ENCODE measurements around the gene SCYGR2. TPM values are rescaled to one million over a fixed set of nuclear protein-coding genes. Genes with fewer than 3 reads are reported as not detected.

Gene SCYGR2
- total RNA-seq, 1 donor from 2014 or later: not detected

GRCh38 chr2:227623226-227623625 lies 24.5 kb downstream of the SCYGR2 start:
- TF ChIP-seq CTCF (IDR thresholded peaks at IDR 0.05) (no peak), POLR2A (IDR thresholded peaks at IDR 0.05) (no peak), POLR2AphosphoS5 (IDR thresholded peaks at IDR 0.05; ENCODE audit: insufficient read depth in 1 of 2, low read depth in 1 of 2) (no peak)
- H3K27ac ChIP-seq: no peak overlapping the region
- H3K27me3 ChIP-seq: no peaks in the 10 kb centered on the region
- no peak for DNase-seq (ENCODE audit: extremely low spot score in 2 of 2)
- H3K4me1 ChIP-seq: no peaks in the 10 kb centered on the region
- no peaks in the 10 kb centered on the region for H3K36me3 ChIP-seq
- no peaks in the 10 kb centered on the region for H3K9me3 ChIP-seq
- H3K4me3 ChIP-seq: no peak overlapping the region
- intact Hi-C loops (cut with DNase I): no loop called here

GRCh38 chr2:227625420-227625819 lies 26.7 kb downstream of the SCYGR2 start:
- no peaks in the 10 kb centered on the region for H3K9me3 ChIP-seq
- no peak for DNase-seq (ENCODE audit: extremely low spot score in 2 of 2)
- H3K4me3 ChIP-seq: no peak overlapping the region
- no peak overlapping the region for H3K27ac ChIP-seq
- no peak for TF ChIP-seq POLR2A (IDR thresholded peaks at IDR 0.05)
- no peak for TF ChIP-seq POLR2AphosphoS5 (IDR thresholded peaks at IDR 0.05; ENCODE audit: insufficient read depth in 1 of 2, low read depth in 1 of 2)
- no peak for TF ChIP-seq CTCF (IDR thresholded peaks at IDR 0.05)
- H3K4me1 ChIP-seq: no peaks in the 10 kb centered on the region
- intact Hi-C loops (cut with DNase I): no loop called here
- H3K36me3 ChIP-seq: no peaks in the 10 kb centered on the region
- no peaks in the 10 kb centered on the region for H3K27me3 ChIP-seq

- Histone ChIP-seq H3K27ac (no peak overlapping the region), H3K9me3 (no peaks in the 10 kb centered on the region), H3K27me3 (no peaks in the 10 kb centered on the region), H3K4me1 (no peaks in the 10 kb centered on the region), H3K36me3 (no peaks in the 10 kb centered on the region), H3K4me3 (no peak overlapping the region)
- DNase-seq (ENCODE audit: extremely low spot score in 2 of 2): no peak
- intact Hi-C loops (cut with DNase I): no loop called here
- no peak for TF ChIP-seq POLR2A (IDR thresholded peaks at IDR 0.05)
- no peak for TF ChIP-seq POLR2AphosphoS5 (IDR thresholded peaks at IDR 0.05; ENCODE audit: insufficient read depth in 1 of 2, low read depth in 1 of 2)
- TF ChIP-seq CTCF (IDR thresholded peaks at IDR 0.05): no peak
Measured at GRCh38 chr2:227626580-227627151, 28.0 kb downstream of the SCYGR2 start.

- DNase-seq (ENCODE audit: extremely low spot score in 2 of 2): no peak
Measured at GRCh38 chr2:227627769-227628168, 29.1 kb downstream of the SCYGR2 start.

More at GRCh38 chr2:227627769-227628168, 29.1 kb downstream of the SCYGR2 start:
- Histone ChIP-seq H3K27me3 (no peaks in the 10 kb centered on the region), H3K36me3 (no peaks in the 10 kb centered on the region), H3K27ac (no peak overlapping the region), H3K9me3 (no peaks in the 10 kb centered on the region), H3K4me1 (no peaks in the 10 kb centered on the region), H3K4me3 (no peak overlapping the region)
- TF ChIP-seq CTCF (IDR thresholded peaks at IDR 0.05) (no peak), POLR2A (IDR thresholded peaks at IDR 0.05) (no peak), POLR2AphosphoS5 (IDR thresholded peaks at IDR 0.05; ENCODE audit: insufficient read depth in 1 of 2, low read depth in 1 of 2) (no peak)
- intact Hi-C loops (cut with DNase I): no loop called here

All from vagina (tissue), 2 donors.